GM23338 (cell line): ENCODE results near the gene NXN. TPM values are rescaled to one million over a fixed set of nuclear protein-coding genes. Genes with fewer than 3 reads are reported as not detected.

Source experiments
- ATAC-seq: fragments of 200-7000 bp; cut with Tn5 transposase; 3 replicates; pipeline ENCODE4 v1.9.1; 2020
- DNase-seq: peaks from one replicate; pipeline ENCODE4 v3.0.0-alpha.2; 2015; ENCODE audit warnings: low spot score
- H2AFZ ChIP-seq: fragments of 200-600 bp; sonication (generic); 2 replicates; pipeline ENCODE4 v1.8.0; 2016; ENCODE audit warnings: antibody characterized with exemption, mild to moderate bottlenecking, moderate library complexity
- H3F3A ChIP-seq: fragments of 200-600 bp; sonication (generic); replicated peaks from 2 replicates; pipeline ENCODE4 v1.8.0; 2017; ENCODE audit warnings: antibody characterized with exemption, mixed run types, low read depth
- H3K27ac ChIP-seq: fragments of 200-600 bp; sonication (generic); 2 replicates; pipeline ENCODE4 v1.6.1; 2016; ENCODE audit warnings: low read depth
- H3K27me3 ChIP-seq: fragments of 200-600 bp; sonication (generic); 2 replicates; pipeline ENCODE4 v1.8.0; 2016; ENCODE audit warnings: mild to moderate bottlenecking, mixed run types, moderate library complexity; ENCODE audit not compliant: insufficient read depth
- H3K36me3 ChIP-seq: fragments of 200-600 bp; sonication (generic); 2 replicates; pipeline ENCODE4 v1.8.0; 2016; ENCODE audit warnings: mild to moderate bottlenecking; ENCODE audit not compliant: insufficient read depth
- H3K4me1 ChIP-seq: fragments of 200-600 bp; sonication (generic); 2 replicates; pipeline ENCODE4 v1.8.0; 2016; ENCODE audit warnings: mild to moderate bottlenecking, moderate library complexity; ENCODE audit not compliant: insufficient read depth
- H3K4me2 ChIP-seq: fragments of 200-600 bp; sonication (generic); 2 replicates; pipeline ENCODE4 v1.7.1; 2017; ENCODE audit warnings: mixed run types
- H3K4me3 ChIP-seq: fragments of 200-600 bp; sonication (generic); 2 replicates; pipeline ENCODE4 v1.6.1; 2016; ENCODE audit warnings: mixed run types
- H3K79me2 ChIP-seq: fragments of 200-600 bp; sonication (generic); replicated peaks from 2 replicates; pipeline ENCODE4 v1.8.0; 2017; ENCODE audit warnings: mild to moderate bottlenecking; ENCODE audit not compliant: insufficient read depth
- H3K9me2 ChIP-seq: fragments of 200-600 bp; sonication (generic); 2 replicates; pipeline ENCODE4 v1.8.0; 2017; ENCODE audit not compliant: insufficient read depth
- H4K20me1 ChIP-seq: fragments of 200-600 bp; sonication (generic); replicated peaks from 2 replicates; pipeline ENCODE4 v1.8.0; 2017; ENCODE audit warnings: mild to moderate bottlenecking; ENCODE audit not compliant: insufficient read depth
- H3K27ac Mint-ChIP-seq: 2 replicates; pipeline ENCODE4 v1.8.0; 2020; ENCODE audit warnings: inconsistent platforms, mild to moderate bottlenecking, moderate library complexity, mixed read lengths
- H3K27me3 Mint-ChIP-seq: 3 replicates; pipeline ENCODE4 v1.8.0; 2022; ENCODE audit warnings: low read depth, mild to moderate bottlenecking, moderate library complexity, mixed read lengths, inconsistent platforms; ENCODE audit not compliant: insufficient read depth, poor library complexity
- H3K36me3 Mint-ChIP-seq: 3 replicates; pipeline ENCODE4 v1.8.0; 2021; ENCODE audit warnings: low read depth, mild to moderate bottlenecking, inconsistent platforms, moderate library complexity, mixed read lengths
- H3K4me1 Mint-ChIP-seq: 3 replicates; pipeline ENCODE4 v1.8.0; 2020; ENCODE audit warnings: mild to moderate bottlenecking, inconsistent platforms, mixed read lengths
- H3K4me3 Mint-ChIP-seq: 3 replicates; pipeline ENCODE4 v1.8.0; 2021; ENCODE audit warnings: moderate library complexity, mild to moderate bottlenecking, inconsistent platforms, mixed read lengths
- H3K9me3 Mint-ChIP-seq: 3 replicates; pipeline ENCODE4 v1.8.0; 2020; ENCODE audit warnings: moderate library complexity, mild to moderate bottlenecking, inconsistent platforms, mixed read lengths
- CREB1 ChIP-seq: fragments of 250-450 bp; sonication (Bioruptor Pico); IDR thresholded peaks from 2 replicates; pipeline ENCODE4 v1.5.0; 2020; ENCODE audit warnings: low read depth, mild to moderate bottlenecking, moderate library complexity
- ETS1 ChIP-seq: IDR thresholded peaks from 2 replicates; pipeline ENCODE4 v1.6.1; 2016; ENCODE audit warnings: antibody characterized with exemption
- EZH2 ChIP-seq: fragments of 200-600 bp; sonication (generic); IDR thresholded peaks from one replicate; pipeline ENCODE4 v1.8.0; 2017; ENCODE audit warnings: antibody characterized with exemption, mild to moderate bottlenecking, low read depth; ENCODE audit not compliant: unreplicated experiment
- EZH2phosphoT487 ChIP-seq: fragments of 200-600 bp; sonication (generic); IDR thresholded peaks from one replicate; pipeline ENCODE4 v1.8.1; 2018; ENCODE audit warnings: antibody characterized with exemption; ENCODE audit not compliant: unreplicated experiment
- JUNB ChIP-seq: IDR thresholded peaks from one replicate; pipeline ENCODE4 v1.6.1; 2016; ENCODE audit warnings: antibody characterized with exemption; ENCODE audit not compliant: unreplicated experiment
- NANOG ChIP-seq: IDR thresholded peaks from 2 replicates; pipeline ENCODE4 v1.6.1; 2016; ENCODE audit warnings: antibody characterized with exemption, borderline replicate concordance
- POLR2AphosphoS5 ChIP-seq: IDR thresholded peaks from 2 replicates; pipeline ENCODE4 v1.6.1; 2016; ENCODE audit warnings: antibody characterized with exemption, low read depth
- REST ChIP-seq: IDR thresholded peaks from one replicate; pipeline ENCODE4 v1.6.1; 2018; ENCODE audit warnings: antibody characterized with exemption; ENCODE audit not compliant: unreplicated experiment
- STAT1 ChIP-seq: IDR thresholded peaks from one replicate; pipeline ENCODE4 v1.6.1; 2016; ENCODE audit warnings: antibody characterized with exemption; ENCODE audit not compliant: unreplicated experiment
- ZNF114 ChIP-seq: fragments of 250-450 bp; sonication (Bioruptor Pico); IDR thresholded peaks from 2 replicates; pipeline ENCODE4 v1.5.0; 2020; ENCODE audit warnings: mild to moderate bottlenecking, moderate library complexity
- ZNF331 ChIP-seq: fragments of 250-450 bp; sonication (Bioruptor Pico); IDR thresholded peaks from 2 replicates; pipeline ENCODE4 v1.5.0; 2020; ENCODE audit warnings: low read depth, mild to moderate bottlenecking, moderate library complexity
- ZNF462 ChIP-seq: fragments of 250-450 bp; sonication (Bioruptor Pico); IDR thresholded peaks from 2 replicates; pipeline ENCODE4 v1.5.0; 2020; ENCODE audit warnings: mild to moderate bottlenecking, moderate library complexity
- polyA plus RNA-seq: library from polyadenylated mRNA; unstranded; fragments of >200 nt; fragmentation: Nextera tagmentation; extraction: Ambion mirVana; gene quantifications from 2 replicates; pipeline ENCODE4 v1.2.1, GENCODE V29; 2016
- total RNA-seq: library from RNA; depleted of rRNA; stranded (reverse); fragments of >200 nt; shearing (Covaris generic); gene quantifications from 2 replicates; pipeline ENCODE4 v1.2.3, GENCODE V29; 2014
- TF ChIP-seq, protein P1 (sequence below), 2 experiments: fragments of 200-600 bp in 1 of 2; sonication (generic) in 1 of 2; conservative IDR thresholded peaks; 2 replicates each; pipeline versions ENCODE4 v1.5.1 to v1.6.1; 2016 to 2017; ENCODE audit warnings: antibody characterized with exemption in 2 of 2, low read depth in 2 of 2, mild to moderate bottlenecking in 2 of 2, moderate library complexity in 1 of 2

NXN gene
- total and polyA plus RNA-seq, 2 experiments from 2014 or later: 31.8 to 105 TPM

GRCh38 chr17:948284-948852 lies 31.2 kb downstream of the NXN start:
- no peak overlapping the region for H3K4me3 ChIP-seq
- peaks cover 19% of the 10 kb centered on the region for H3K36me3 Mint-ChIP-seq
- H3K27me3 Mint-ChIP-seq: peaks cover 16% of the 10 kb centered on the region
- TF ChIP-seq NANOG (no peak), EZH2phosphoT487 (no peak), ZNF331 (CRISPR knock-in tag) (no peak), JUNB (no peak), CREB1 (CRISPR knock-in tag) (no peak), STAT1 (no peak), ZNF462 (no peak), ZNF114 (CRISPR knock-in tag) (no peak), ETS1 (no peak), REST (no peak), EZH2 (no peak), POLR2AphosphoS5 (no peak)
- TF ChIP-seq, protein P1, sequence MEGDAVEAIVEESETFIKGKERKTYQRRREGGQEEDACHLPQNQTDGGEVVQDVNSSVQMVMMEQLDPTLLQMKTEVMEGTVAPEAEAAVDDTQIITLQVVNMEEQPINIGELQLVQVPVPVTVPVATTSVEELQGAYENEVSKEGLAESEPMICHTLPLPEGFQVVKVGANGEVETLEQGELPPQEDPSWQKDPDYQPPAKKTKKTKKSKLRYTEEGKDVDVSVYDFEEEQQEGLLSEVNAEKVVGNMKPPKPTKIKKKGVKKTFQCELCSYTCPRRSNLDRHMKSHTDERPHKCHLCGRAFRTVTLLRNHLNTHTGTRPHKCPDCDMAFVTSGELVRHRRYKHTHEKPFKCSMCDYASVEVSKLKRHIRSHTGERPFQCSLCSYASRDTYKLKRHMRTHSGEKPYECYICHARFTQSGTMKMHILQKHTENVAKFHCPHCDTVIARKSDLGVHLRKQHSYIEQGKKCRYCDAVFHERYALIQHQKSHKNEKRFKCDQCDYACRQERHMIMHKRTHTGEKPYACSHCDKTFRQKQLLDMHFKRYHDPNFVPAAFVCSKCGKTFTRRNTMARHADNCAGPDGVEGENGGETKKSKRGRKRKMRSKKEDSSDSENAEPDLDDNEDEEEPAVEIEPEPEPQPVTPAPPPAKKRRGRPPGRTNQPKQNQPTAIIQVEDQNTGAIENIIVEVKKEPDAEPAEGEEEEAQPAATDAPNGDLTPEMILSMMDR (conservative IDR thresholded peaks at IDR 0.05; ENCODE audit: low read depth in 2 of 2): no peak
- peak overlapping the region; percentile 90 for H3K27ac ChIP-seq
- H3K4me1 ChIP-seq: peaks cover 16% of the 10 kb centered on the region
- peaks cover 62% of the 10 kb centered on the region for H3K79me2 ChIP-seq
- H3K4me1 Mint-ChIP-seq: peaks cover 32% of the 10 kb centered on the region
- no peak overlapping the region for H3K4me2 ChIP-seq
- DNase-seq: peak; percentile 83
- peaks cover 3% of the 10 kb centered on the region; the same call in 2 of the 3 replicates for H3K9me3 Mint-ChIP-seq
- no peaks in the 10 kb centered on the region for H3K27me3 ChIP-seq
- ATAC-seq: peak; percentile 6; the same call in 2 of the 3 replicates
- H2AFZ ChIP-seq: no peak overlapping the region
- H3K36me3 ChIP-seq: no peaks in the 10 kb centered on the region
- H3K9me2 ChIP-seq: no peaks in the 10 kb centered on the region
- no peak overlapping the region for H3K27ac Mint-ChIP-seq
- peaks cover 16% of the 10 kb centered on the region; the same call in 1 of the 2 replicates for H3F3A ChIP-seq
- peaks cover 3% of the 10 kb centered on the region; the same call in 1 of the 2 replicates for H4K20me1 ChIP-seq
- peak overlapping the region; percentile 20; the same call in 1 of the 3 replicates for H3K4me3 Mint-ChIP-seq
